Femur (tissue), 1 donor: Measurements from ENCODE around the gene PIGU.
"Not testable (repeated sequence)": the region's sequence is repeated elsewhere in the genome, so short reads cannot be mapped to it uniquely, and the experiment has no call there.

Experiments used
- DNase-seq: peaks from one replicate; pipeline ENCODE4 v3.0.0-alpha.2; 2017

PIGU gene

DNA sequence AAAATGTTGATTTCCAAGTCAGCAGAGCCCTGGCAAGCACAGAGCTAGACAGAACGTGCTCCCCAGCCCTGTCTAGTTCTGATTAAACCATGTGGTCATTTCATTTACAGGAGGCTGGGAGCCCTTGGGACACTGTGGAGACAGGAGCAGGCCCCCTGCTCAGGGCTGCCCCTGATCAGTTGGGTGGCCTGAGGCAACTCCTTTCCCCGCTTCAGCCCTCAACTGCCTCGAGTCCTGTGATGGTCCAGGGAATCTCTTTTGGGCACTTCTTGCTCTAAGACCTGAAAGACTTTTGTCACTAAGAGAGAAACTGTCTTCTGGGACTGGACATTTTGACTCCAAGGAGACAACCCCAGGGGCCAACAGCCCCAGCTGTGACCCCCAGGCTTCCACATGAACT is 147.2 kb downstream of the PIGU start:
- DNase-seq = no peak

DNA sequence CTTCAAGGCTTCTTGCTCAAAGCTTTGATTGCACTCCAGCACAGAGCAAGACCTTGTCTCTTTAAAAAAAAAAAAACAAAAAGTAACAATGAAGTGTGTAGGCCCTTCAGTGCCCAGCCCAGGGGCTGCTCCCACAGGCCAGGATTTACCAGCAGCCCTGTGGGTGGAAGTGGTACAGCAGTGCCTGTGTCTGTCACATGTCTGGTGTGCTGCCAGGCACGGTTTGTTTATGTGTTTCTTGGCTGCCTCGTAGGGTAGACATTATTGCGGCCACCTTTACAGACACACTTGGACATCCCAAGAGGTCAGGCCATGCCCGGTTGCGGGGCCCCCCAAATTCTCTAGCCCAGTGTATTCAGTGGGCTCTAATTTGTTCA is 148.0 kb downstream of the PIGU start:
- no peak for DNase-seq

DNA sequence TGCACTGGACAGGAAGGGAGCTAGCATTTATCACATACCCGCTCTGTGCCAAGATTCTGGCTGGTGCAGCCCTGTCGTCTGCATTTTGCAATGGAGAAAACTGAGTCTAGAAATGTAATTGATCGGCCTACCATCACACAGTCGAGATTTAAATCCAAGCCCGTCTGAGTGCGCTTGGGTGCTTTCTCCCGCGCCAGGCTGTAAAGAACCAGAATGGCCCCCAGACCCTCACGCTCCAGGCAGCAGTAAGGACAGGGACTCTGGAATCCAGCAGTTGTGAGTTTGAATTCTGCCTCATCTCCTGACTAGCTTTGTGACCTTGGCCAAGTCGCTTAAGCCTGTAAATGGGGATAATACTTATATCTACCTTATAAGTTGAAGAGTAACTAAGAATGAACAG is 149.9 kb downstream of the PIGU start:
- DNase-seq = no peak

DNA sequence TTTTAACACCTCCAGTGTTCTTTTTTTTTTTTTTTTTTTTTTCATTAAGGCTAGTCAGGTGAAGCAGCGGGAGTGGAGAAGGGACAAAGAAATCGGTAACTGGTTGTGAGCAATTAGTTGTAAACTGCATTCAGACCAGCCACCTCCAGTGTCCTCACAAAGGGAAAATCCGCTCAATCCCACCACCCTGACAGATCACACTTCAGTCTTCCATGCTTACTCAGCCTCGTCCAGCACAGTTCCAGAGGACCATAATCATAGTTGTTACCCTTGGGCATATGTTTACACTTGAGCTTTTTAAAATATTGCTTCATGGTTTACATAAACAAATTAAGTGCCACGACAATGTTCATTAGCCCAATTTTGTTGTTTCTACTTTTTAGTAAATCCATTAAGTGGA is 150.4 kb downstream of the PIGU start:
- no peak for DNase-seq

DNA sequence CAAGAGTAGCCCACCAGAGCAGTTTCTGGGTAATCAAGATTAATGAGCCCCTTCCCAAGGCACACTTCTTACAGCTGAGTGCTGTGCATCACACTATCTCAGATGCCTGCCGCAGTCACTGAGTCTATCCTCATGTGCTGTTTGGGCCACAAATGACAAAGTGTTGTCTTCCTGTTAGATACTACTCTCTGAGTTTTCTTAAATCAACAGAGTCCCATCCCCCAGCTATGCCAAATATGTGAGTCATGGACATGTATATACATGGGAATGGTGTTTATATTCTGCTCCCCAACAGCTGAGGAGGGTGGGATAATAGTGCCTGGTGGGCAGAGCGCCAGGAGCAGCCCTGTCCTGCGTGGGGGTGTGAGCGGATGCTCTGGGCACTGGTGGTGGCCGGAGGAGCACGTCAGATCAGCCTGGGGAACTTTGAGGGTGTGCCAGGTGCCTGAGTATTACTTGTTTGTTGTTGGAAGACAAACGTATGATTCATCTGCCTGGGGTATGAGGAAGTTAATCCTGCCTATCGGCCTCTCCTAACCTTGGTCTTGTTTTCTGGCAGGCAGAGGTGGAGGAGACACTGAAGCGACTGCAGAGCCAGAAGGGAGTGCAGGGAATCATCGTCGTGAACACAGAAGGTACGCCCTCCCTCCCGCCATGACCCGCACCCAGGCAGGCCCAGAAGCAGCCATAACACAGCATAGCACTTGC is 151.0 kb downstream of the PIGU start:
- DNase-seq = peak; percentile 69

DNA sequence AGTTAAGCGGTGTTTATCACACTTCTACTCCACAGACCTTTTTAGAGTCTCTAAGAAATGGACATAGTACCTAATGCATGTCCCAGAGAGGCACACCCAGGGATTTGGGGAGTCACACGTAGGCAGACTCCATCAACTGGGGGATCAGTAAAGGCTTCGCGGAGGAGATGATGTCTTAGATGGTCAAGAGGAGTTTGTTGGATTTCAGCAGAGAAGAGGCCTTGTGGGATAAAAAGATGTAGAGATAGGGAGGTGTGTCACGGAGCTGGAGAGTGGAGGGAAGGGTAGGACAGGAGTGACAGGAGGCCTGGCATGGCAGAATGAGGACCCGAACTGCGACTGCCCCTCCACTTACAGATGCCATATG is 151.6 kb downstream of the PIGU start:
- no peak for DNase-seq

DNA sequence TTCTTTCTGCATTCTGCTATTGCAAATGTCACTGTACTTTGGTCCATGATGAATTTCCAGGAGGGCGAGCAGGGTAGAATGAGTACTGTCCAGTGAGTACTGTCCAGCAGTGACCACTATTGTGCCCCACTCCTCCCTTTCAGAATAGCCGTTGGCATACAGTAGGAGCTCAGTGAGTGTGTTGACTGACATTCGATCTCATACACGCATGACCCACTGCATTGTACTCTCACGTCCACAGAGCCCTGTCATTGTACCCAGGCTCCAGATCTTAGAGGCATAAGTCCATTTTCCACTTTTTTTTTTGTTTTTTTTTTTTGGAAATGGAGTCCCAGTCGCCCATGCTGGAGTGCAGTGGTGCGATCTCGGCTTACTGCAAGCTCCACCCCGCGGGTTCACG is 152.5 kb downstream of the PIGU start:
- DNase-seq = no peak

DNA sequence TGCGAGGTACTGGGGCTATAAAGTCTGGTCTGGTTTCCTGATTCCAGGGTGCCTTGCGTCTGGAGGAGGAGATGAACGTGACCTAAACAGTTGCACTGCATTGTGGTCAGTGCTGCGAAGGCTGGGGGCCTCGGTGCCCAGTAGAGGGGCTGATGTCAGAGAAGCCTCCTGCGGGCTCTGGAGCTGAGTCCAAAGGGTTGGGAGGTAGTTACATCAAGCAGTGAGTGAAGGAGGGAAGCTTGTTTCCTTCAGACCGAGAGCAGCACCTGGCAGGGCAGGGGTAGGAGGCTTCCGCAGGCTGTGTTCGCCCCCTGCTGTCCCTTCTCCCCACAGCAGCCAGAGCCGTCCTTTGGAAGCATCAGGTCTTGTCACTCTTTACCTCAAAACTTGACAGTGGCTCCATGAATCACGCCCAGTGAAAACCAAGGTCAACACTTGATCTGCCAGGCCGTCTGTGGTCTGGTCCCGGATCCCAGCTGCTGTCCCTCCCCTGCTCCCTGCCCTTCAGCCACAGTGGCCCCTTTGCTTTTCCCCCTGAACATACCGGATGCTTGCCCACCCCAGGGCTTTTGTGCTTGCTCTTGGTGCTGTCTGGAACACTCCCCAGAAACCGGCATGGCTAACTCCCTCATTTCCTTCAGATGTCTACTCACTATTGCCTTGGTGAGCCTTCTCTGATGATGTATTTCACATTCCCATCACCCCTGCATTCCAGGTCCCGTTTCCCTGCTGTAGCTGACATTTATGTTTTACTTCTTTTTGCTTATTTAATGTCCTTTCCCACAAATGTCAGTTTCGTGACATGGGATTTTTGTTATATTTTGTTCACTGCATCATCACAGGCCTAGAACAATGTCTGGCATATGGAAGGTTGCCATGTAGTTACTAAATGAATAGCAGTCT is 153.7 kb downstream of the PIGU start:
- peak; percentile 60 for DNase-seq

DNA sequence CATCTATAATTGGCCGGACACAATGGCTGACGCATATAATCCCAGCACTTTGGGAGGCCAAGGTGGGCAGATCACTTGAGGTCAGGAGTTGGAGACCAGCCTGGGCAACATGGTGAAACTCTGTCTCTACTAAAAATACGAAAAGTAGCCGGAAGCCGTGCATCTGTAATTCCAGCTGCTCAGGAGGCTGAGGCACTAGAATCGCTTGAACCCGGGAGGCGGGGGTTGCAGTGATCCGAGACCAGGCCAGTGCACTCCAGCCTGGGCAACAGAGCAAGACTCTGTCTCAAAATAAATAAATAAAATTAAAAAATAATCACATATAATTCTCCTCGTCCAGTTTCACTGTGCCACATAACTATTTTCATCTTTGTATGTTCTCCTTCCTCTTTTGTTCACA is 157.1 kb downstream of the PIGU start:
- DNase-seq = not testable (repeated sequence)

DNA sequence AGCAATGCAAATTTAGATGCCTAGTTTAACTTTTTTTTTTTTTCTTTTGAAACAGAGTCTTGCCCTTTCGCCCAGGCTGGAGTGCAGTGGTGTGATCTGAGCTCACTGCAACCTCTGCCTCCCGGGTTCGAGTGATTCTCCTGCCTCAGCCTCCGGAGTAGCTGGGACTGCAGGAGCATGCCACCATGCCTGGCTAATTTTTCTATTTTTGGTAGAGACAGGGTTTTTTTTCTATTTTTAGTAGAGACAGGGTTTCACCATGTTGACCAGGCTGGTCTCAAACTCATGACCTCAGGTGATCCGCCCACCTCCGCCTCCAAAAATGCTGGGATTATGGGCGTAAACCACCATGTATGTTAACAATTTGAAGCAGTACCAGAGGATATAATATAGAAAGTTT is 158.0 kb downstream of the PIGU start:
- not testable (repeated sequence) for DNase-seq

DNA sequence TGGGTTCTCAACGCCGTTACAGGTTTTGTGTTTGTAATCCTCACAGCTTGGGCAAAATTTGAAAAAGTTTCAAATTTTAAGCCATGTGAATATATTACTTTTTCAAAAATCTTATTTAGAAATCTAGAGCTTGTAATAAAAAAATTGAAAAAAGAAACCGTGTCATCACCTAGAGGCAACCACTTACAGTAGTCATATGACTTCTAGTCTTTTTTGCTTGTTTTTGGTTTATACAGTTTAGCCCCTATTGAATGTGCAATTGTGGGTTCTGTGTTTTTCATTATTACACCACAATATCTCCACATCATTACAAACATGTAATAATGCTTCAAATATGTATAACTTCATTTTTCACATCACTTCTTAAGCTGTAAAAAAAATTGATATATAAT is 159.8 kb downstream of the PIGU start:
- DNase-seq = no peak

DNA sequence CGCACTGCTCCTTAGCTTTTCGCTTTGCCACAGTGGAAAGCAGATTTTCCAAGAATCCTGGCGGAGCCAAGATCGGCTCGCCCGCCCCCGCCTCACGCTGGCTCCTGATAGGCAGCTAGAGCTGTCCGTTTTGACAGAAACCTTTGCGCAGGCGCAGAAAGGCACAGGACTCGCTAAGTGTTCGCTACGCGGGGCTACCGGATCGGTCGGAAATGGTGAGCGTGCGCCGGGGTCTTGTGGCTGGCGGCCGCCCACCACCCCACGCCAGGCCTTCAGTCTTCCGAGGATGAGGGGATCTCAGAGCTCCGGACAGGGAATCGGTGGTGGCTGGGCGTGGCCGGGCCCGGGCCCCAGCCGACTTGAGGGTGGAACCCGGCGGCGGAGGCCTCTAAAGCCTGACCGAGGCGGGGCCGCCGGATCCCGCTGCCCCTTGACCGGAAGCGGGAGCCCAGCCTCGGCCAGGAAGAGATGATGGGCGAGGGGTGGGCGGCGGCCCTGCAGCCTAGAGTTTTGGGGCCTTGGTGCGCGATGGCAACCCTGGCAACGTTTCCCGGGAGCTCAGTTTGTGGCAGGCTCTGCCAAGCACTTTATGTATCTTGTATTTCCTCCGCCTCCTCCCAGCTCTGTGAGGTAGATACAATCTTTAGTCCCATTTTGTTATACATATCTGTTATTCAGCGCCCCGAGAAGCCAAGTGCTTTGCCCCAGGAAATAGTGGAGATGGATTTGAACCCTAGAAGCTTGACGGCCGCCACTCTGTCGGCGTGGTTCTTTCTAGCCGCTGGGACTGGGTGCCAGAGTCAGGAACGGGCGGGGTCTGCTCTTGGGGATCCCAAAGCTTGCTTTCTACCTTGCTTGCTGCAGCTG is 160.4 kb downstream of the PIGU start, which contains the start of gene DYNLRB1:
DYNLRB1 (plus strand) TSS at position 176 of the 867 bp plus-strand sequence; CDS start at position 213, 37 bp downstream.
- peak; percentile 98 for DNase-seq

DNA sequence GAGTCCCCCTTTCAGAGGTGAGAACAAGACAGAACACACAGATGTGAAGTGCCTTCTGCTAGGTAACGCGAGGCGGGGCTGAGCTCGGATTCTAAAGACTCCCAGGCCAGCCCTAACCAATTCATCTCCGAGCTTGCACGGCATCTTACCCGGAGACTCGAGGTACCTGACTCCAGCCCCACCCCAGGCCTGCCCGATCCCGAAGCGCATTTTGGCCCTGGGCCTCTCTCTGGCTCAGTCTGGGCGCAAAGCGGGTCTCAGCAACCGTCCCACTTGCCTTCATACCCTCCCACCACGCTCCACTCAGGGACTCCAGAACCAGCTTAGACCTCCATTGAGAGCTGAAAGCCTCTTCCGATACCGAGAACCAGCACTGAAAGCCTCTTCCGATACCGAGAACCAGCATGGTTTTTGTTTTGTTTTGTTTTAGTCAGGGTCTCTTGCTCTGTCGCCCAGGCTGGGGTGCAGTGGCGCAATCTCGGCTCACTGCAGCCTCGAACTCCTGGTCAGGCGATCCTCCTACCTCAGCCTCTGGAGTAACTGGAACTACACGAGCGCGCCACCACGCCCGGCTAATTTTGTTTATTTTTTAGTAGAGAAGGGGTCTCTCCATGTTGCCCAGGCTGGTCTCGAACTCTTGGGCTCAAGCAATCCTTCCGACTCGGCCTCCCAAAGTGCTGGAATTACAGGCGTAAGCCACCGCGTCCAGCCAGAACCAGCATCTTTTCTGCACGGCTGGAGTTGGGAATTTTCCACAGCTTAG is 161.2 kb downstream of the PIGU start:
- peak; percentile 60 for DNase-seq

DNA sequence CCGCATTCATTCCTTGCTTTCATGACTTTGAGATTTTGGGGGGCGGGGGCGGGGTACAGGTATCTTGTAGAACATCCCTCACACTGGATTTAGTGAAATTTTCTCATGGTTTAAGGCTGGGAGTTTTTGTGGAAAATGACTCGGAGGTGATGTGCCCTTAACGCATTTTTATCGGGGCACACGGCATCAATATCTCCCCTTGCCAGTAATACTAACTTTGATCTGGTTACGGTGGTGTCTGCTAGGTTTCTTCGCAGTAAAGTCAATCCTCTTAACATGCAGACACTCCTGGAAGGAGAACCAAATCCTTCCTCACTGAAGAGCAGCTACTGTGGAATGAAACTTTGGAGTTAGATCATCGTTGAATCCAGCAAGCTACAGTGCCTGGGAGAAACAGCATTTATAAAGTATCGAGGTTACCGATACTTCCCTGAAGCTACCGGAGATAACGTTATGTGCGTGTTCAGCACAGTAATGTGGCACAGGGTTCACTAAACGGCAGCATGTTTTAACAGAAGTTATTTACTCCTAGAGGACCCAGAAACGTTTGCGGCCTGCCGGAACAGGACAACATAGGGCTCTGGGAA is 161.9 kb downstream of the PIGU start:
- DNase-seq = no peak

DNA sequence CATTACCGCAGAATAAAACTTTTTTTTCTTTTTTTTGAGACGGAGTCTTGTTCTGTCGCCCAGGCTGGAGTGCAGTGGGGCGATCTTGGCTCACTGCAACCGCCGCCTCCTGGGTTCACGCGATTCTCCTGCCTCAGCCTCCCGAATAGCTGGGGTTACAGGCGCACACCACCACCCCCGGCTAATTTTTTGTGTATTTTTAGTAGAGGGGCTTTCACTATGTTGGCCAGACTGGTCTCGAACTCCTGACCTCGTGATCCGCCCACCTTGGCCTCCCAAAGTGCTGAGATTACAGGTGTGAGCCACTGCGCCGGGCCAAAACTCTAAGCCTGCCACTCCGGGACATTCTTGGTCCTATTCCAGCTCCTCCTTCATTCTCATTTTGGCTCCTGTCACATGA is 162.9 kb downstream of the PIGU start:
- not testable (repeated sequence) for DNase-seq

DNA sequence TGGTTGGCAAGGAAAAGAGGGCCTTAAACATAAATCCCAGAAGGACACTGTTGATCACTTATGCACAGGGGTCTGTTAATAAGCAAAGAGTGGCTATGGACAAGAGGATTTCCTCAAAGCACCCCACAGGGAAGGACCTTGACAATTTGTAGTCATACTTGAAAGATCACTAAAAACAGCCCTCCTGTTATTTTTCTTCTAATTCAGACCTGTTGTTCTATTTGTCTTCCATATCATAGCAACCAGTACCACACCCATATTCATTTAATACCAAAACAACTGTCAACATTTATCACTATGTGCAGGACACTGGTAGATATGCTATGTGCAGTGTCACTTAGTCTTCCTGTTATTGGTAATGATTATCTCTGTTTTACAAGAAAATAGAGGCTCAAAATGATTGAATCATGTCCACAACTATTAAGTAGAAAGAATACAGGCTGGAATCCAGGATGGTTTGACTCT is 163.9 kb downstream of the PIGU start:
- no peak for DNase-seq

DNA sequence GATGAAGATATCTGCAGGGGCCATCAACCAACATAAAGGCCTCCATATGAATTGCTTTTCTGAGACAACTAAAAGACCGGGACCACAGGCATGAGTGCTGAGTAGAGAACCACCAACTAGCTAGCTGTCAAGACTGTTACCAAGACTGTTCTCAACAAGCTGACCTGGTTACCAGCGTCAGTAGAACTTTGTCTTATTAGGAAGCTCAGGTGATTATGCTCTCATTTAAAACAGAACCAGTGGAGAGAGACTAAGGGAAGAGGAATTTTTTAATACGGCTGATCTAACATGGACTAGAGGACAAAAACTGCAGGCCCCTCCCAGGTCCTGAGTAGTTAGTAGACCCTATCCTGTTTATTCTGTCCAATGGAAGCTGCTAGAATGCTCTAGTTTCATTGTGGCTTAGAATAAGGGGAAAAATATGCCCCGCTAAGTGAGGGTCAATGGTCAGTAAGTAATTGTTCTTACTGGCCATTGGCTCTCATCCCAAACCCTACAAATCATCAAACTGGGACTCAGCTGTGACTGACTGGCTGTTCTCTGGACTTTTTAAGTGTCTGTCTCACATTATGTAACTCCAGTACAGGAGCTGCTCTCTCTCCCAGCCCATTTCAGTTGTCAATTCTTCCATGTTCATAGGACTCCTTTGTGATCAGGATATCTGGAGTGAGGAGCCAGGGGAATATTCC is 164.5 kb downstream of the PIGU start:
- DNase-seq = no peak

DNA sequence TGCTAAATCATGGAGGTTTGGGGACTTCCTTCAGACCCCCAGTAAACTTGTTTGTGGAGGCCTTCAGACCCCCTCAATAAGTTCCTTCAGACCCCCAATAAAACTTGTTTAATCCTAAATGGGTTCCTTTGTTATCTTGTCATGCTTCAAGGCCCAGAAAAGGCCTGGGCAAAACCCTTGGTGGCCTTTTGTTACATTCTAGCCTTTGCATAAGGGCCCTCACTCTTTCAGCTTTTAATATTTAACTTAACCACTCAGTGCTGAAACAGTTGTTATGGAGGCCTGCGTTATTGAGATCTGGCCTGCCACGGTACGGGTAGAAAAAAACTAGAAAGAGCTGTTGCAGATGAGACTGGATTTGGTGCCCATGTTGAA is 165.0 kb downstream of the PIGU start:
- DNase-seq = no peak

DNA sequence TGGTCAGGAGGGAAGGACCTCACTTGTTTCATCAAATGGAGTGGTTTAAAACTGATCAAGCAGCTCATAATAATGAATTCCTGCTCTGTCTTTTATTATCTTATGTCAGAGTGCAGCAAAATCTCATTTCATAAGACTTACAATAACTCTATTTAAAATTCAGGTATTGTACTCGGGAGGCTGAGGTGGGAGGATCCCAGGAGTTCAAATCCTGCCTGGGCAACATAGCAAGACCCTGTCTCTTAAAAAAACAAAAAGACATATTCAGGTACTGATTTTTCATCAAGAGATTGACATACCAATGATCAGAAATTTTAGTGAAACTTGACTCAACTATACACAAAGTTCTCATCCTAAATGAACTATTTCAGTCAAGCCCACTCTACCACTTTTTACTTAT is 166.3 kb downstream of the PIGU start:
- no peak for DNase-seq
